Epithelial cell of prostate (primary cell): ENCODE results near the gene DAB1.

Experiments used
- DNase-seq: peaks from one replicate; pipeline ENCODE4 v3.0.0-alpha.2; 2011; ENCODE audit warnings: low read depth, low spot score
- H3K27ac ChIP-seq: fragments of 450-650 bp; 2 replicates; pipeline ENCODE4 v1.5.1; 2017; ENCODE audit warnings: mild to moderate bottlenecking

Gene DAB1

GRCh38 chr1:57138432-57139078 is 285.3 kb downstream of the DAB1 start:
- DNase-seq: no peak
- H3K27ac ChIP-seq: no peak overlapping the region

GRCh38 chr1:57137980-57138379 is 285.9 kb downstream of the DAB1 start:
- no peak for DNase-seq
- H3K27ac ChIP-seq: no peak overlapping the region

GRCh38 chr1:57134803-57135202 is 289.1 kb downstream of the DAB1 start:
- no peak overlapping the region for H3K27ac ChIP-seq
- no peak for DNase-seq

- H3K27ac ChIP-seq: no peak overlapping the region
- DNase-seq: no peak
These were observed 290.2 kb downstream of the DAB1 start for GRCh38 chr1:57133686-57134085.

- no peak overlapping the region for H3K27ac ChIP-seq
- DNase-seq: no peak
These were observed 290.8 kb downstream of the DAB1 start for GRCh38 chr1:57132993-57133622.

GRCh38 chr1:57131701-57132394 is 292.0 kb downstream of the DAB1 start:
- DNase-seq: peak; percentile 48
- peak overlapping the region; percentile 51 for H3K27ac ChIP-seq

- no peak for DNase-seq
- peak overlapping the region; percentile 51 for H3K27ac ChIP-seq
These were observed 292.6 kb downstream of the DAB1 start for GRCh38 chr1:57131257-57131656.

- DNase-seq: no peak
- no peak overlapping the region for H3K27ac ChIP-seq
These were observed 294.0 kb downstream of the DAB1 start for GRCh38 chr1:57129865-57130264.

GRCh38 chr1:57127976-57128375 is 295.9 kb downstream of the DAB1 start:
- DNase-seq: no peak

GRCh38 chr1:57124768-57125446 is 299.0 kb downstream of the DAB1 start:
- DNase-seq: peak; percentile 57

More at GRCh38 chr1:57127976-57128375, 295.9 kb downstream of the DAB1 start:
- H3K27ac ChIP-seq: no peak overlapping the region

GRCh38 chr1:57124170-57124569 is 299.7 kb downstream of the DAB1 start:
- no peak for DNase-seq
- no peak overlapping the region for H3K27ac ChIP-seq

More at GRCh38 chr1:57124768-57125446, 299.0 kb downstream of the DAB1 start:
- H3K27ac ChIP-seq: no peak overlapping the region

GRCh38 chr1:57122031-57122430 is 301.8 kb downstream of the DAB1 start:
- DNase-seq: no peak
- H3K27ac ChIP-seq: no peak overlapping the region

- no peak overlapping the region for H3K27ac ChIP-seq
- no peak for DNase-seq
These were observed 304.8 kb downstream of the DAB1 start for GRCh38 chr1:57118948-57119603.

GRCh38 chr1:57117753-57118152 is 306.1 kb downstream of the DAB1 start:
- no peak for DNase-seq
- no peak overlapping the region for H3K27ac ChIP-seq

GRCh38 chr1:57116871-57117270 is 307.0 kb downstream of the DAB1 start:
- DNase-seq: no peak
- H3K27ac ChIP-seq: no peak overlapping the region

GRCh38 chr1:57115030-57115614 is 308.7 kb downstream of the DAB1 start:
- DNase-seq: no peak

GRCh38 chr1:57112148-57112547 is 311.7 kb downstream of the DAB1 start:
- no peak for DNase-seq
- H3K27ac ChIP-seq: peak overlapping the region; percentile 5

More at GRCh38 chr1:57115030-57115614, 308.7 kb downstream of the DAB1 start:
- no peak overlapping the region for H3K27ac ChIP-seq

GRCh38 chr1:57111175-57111574 is 312.7 kb downstream of the DAB1 start:
- no peak overlapping the region for H3K27ac ChIP-seq
- DNase-seq: no peak

GRCh38 chr1:57109883-57110282 is 314.0 kb downstream of the DAB1 start:
- no peak for DNase-seq

GRCh38 chr1:57109247-57109646 is 314.6 kb downstream of the DAB1 start:
- no peak for DNase-seq
- no peak overlapping the region for H3K27ac ChIP-seq

More at GRCh38 chr1:57109883-57110282, 314.0 kb downstream of the DAB1 start:
- no peak overlapping the region for H3K27ac ChIP-seq
